ENCODE measurements around the gene PTTG2.

Gene PTTG2

GRCh38 chr4:38001927-38002326 lies 41.7 kb downstream of the PTTG2 start:
- H3K4me3 ChIP-seq (ENCODE audit: low read length) = no peak overlapping the region
- no peak overlapping the region for H3K9ac ChIP-seq (ENCODE audit: low read depth, low read length)
- peak overlapping the region; percentile 65 for H3K27ac ChIP-seq (ENCODE audit: low read depth, low read length)
- H3K36me3 ChIP-seq (ENCODE audit: insufficient read depth, low read length) = no peaks in the 10 kb centered on the region
- no peaks in the 10 kb centered on the region for H3K27me3 ChIP-seq (ENCODE audit: insufficient read depth, low read length)
- peaks cover 43% of the 10 kb centered on the region for H3K4me1 ChIP-seq (ENCODE audit: insufficient read depth, low read length)
- WGBS = 39% methylated on average over 3 of the region's 3 CpGs
- no peaks in the 10 kb centered on the region for H3K9me3 ChIP-seq (ENCODE audit: insufficient read depth, low read depth, low read length)

DNA sequence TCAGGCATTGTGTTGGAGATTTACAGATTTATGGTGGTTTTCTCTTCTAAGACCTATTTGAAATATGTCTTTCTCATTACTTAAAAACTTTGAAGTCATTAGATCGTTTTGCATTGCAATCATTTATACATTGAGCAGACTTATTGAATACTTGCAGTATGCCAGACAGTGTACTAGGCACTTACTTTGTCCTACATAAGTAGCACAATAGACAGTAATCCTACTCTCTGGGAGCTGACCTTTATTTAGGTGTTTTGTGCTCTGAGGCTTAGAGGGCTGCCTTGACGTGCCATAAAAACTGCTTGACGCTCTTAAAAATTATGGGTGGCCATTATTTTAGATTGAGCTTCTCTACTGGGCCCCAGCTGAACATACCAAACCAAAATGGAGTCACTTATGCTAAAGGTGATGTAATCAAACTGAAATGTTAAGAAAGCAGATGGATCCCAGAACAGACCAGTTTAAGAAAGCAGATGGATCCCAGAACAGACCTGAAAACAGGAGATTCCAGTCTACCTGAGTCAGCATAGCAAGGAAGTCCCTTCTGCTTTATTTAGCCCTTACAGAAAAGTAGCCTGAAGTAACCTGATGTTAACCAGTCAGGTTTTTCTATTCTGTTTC lies 42.4 kb downstream of the PTTG2 start:
- no peaks in the 10 kb centered on the region for H3K27me3 ChIP-seq (ENCODE audit: insufficient read depth, low read length)
- no peak overlapping the region for H3K4me3 ChIP-seq (ENCODE audit: low read length)
- H3K9ac ChIP-seq (ENCODE audit: low read depth, low read length) = 0 out of 2 replicates have a peak overlapping the region, but pooled peaks have one; percentile 6
- peak overlapping the region; percentile 61 for H3K27ac ChIP-seq (ENCODE audit: low read depth, low read length)
- 79% methylated on average over 3 of the region's 3 CpGs for WGBS
- H3K36me3 ChIP-seq (ENCODE audit: insufficient read depth, low read length) = no peaks in the 10 kb centered on the region
- no peaks in the 10 kb centered on the region for H3K9me3 ChIP-seq (ENCODE audit: insufficient read depth, low read depth, low read length)
- H3K4me1 ChIP-seq (ENCODE audit: insufficient read depth, low read length) = peaks cover 43% of the 10 kb centered on the region

- Histone ChIP-seq H3K4me1 (ENCODE audit: insufficient read depth, low read length) (peaks cover 44% of the 10 kb centered on the region), H3K27ac (ENCODE audit: low read depth, low read length) (peak overlapping the region; percentile 61), H3K9ac (ENCODE audit: low read depth, low read length) (0 out of 2 replicates have a peak overlapping the region, but pooled peaks have one; percentile 6), H3K36me3 (ENCODE audit: insufficient read depth, low read length) (no peaks in the 10 kb centered on the region), H3K4me3 (ENCODE audit: low read length) (no peak overlapping the region), H3K9me3 (ENCODE audit: insufficient read depth, low read depth, low read length) (no peaks in the 10 kb centered on the region), H3K27me3 (ENCODE audit: insufficient read depth, low read length) (no peaks in the 10 kb centered on the region)
- WGBS = 92% methylated on average over 2 of the region's 3 CpGs
Observed at GRCh38 chr4:38003102-38003501, 42.9 kb downstream of the PTTG2 start.

- H3K27me3 ChIP-seq (ENCODE audit: insufficient read depth, low read length) = no peaks in the 10 kb centered on the region
- H3K36me3 ChIP-seq (ENCODE audit: insufficient read depth, low read length) = no peaks in the 10 kb centered on the region
- peak overlapping the region; percentile 61; the same call in 1 of the 2 replicates for H3K27ac ChIP-seq (ENCODE audit: low read depth, low read length)
- H3K4me3 ChIP-seq (ENCODE audit: low read length) = no peak overlapping the region
- 94% methylated on average over 1 of the region's 1 CpG for WGBS
- peaks cover 49% of the 10 kb centered on the region for H3K4me1 ChIP-seq (ENCODE audit: insufficient read depth, low read length)
- H3K9ac ChIP-seq (ENCODE audit: low read depth, low read length) = no peak overlapping the region
- H3K9me3 ChIP-seq (ENCODE audit: insufficient read depth, low read depth, low read length) = no peaks in the 10 kb centered on the region
Observed at GRCh38 chr4:38003628-38004027, 43.4 kb downstream of the PTTG2 start.

- Histone ChIP-seq H3K27me3 (ENCODE audit: insufficient read depth, low read length) (no peaks in the 10 kb centered on the region), H3K9me3 (ENCODE audit: insufficient read depth, low read depth, low read length) (no peaks in the 10 kb centered on the region), H3K4me1 (ENCODE audit: insufficient read depth, low read length) (peaks cover 49% of the 10 kb centered on the region), H3K4me3 (ENCODE audit: low read length) (no peak overlapping the region), H3K36me3 (ENCODE audit: insufficient read depth, low read length) (no peaks in the 10 kb centered on the region), H3K27ac (ENCODE audit: low read depth, low read length) (no peak overlapping the region), H3K9ac (ENCODE audit: low read depth, low read length) (no peak overlapping the region)
- WGBS = 86% methylated on average over 3 of the region's 3 CpGs
Observed at GRCh38 chr4:38004062-38004461, 43.9 kb downstream of the PTTG2 start.

GRCh38 chr4:38004887-38005286 lies 44.7 kb downstream of the PTTG2 start:
- WGBS = 77% methylated on average over 4 of the region's 6 CpGs
- H3K27me3 ChIP-seq (ENCODE audit: insufficient read depth, low read length) = no peaks in the 10 kb centered on the region
- no peak overlapping the region for H3K9ac ChIP-seq (ENCODE audit: low read depth, low read length)

DNA sequence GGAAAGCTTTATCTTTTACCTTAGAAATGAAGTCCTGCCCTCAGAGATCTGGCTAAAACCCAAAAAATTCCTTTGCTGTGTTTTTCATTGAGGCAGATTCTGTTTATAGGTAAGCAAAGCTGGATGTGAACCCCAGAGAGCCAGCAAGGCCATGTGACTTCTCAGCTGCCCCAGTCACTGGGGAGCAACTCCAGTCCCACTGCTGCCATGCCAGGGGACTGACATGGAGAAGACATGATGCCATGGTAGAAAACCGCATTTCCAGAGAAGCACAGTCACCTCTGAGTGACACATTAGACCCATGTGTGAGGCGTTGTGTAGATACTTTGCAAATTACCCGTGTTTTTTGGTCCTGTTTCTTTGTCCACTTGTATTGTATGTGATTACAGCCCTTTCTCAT lies 45.4 kb downstream of the PTTG2 start:
- WGBS = 94% methylated on average over 3 of the region's 3 CpGs
- no peak overlapping the region for H3K27ac ChIP-seq (ENCODE audit: low read depth, low read length)
- no peaks in the 10 kb centered on the region for H3K36me3 ChIP-seq (ENCODE audit: insufficient read depth, low read length)
- H3K9me3 ChIP-seq (ENCODE audit: insufficient read depth, low read depth, low read length) = no peaks in the 10 kb centered on the region
- peaks cover 49% of the 10 kb centered on the region for H3K4me1 ChIP-seq (ENCODE audit: insufficient read depth, low read length)
- H3K4me3 ChIP-seq (ENCODE audit: low read length) = no peak overlapping the region
- no peak overlapping the region for H3K9ac ChIP-seq (ENCODE audit: low read depth, low read length)
- no peaks in the 10 kb centered on the region for H3K27me3 ChIP-seq (ENCODE audit: insufficient read depth, low read length)

More at GRCh38 chr4:38004887-38005286, 44.7 kb downstream of the PTTG2 start:
- H3K9me3 ChIP-seq (ENCODE audit: insufficient read depth, low read depth, low read length) = no peaks in the 10 kb centered on the region
- no peaks in the 10 kb centered on the region for H3K36me3 ChIP-seq (ENCODE audit: insufficient read depth, low read length)
- H3K4me1 ChIP-seq (ENCODE audit: insufficient read depth, low read length) = peaks cover 49% of the 10 kb centered on the region
- no peak overlapping the region for H3K4me3 ChIP-seq (ENCODE audit: low read length)
- H3K27ac ChIP-seq (ENCODE audit: low read depth, low read length) = no peak overlapping the region

GRCh38 chr4:38007645-38008044 lies 47.4 kb downstream of the PTTG2 start:
- Histone ChIP-seq H3K4me3 (ENCODE audit: low read length) (no peak overlapping the region), H3K9ac (ENCODE audit: low read depth, low read length) (no peak overlapping the region), H3K9me3 (ENCODE audit: insufficient read depth, low read depth, low read length) (no peaks in the 10 kb centered on the region), H3K4me1 (ENCODE audit: insufficient read depth, low read length) (peaks cover 33% of the 10 kb centered on the region), H3K36me3 (ENCODE audit: insufficient read depth, low read length) (no peaks in the 10 kb centered on the region), H3K27ac (ENCODE audit: low read depth, low read length) (no peak overlapping the region), H3K27me3 (ENCODE audit: insufficient read depth, low read length) (no peaks in the 10 kb centered on the region)
- 74% methylated on average over 5 of the region's 5 CpGs for WGBS

- Histone ChIP-seq H3K27ac (ENCODE audit: low read depth, low read length) (no peak overlapping the region), H3K9me3 (ENCODE audit: insufficient read depth, low read depth, low read length) (no peaks in the 10 kb centered on the region), H3K27me3 (ENCODE audit: insufficient read depth, low read length) (no peaks in the 10 kb centered on the region), H3K4me1 (ENCODE audit: insufficient read depth, low read length) (peaks cover 25% of the 10 kb centered on the region), H3K4me3 (ENCODE audit: low read length) (no peak overlapping the region), H3K36me3 (ENCODE audit: insufficient read depth, low read length) (no peaks in the 10 kb centered on the region), H3K9ac (ENCODE audit: low read depth, low read length) (no peak overlapping the region)
- 92% methylated on average over 3 of the region's 3 CpGs for WGBS
Observed at GRCh38 chr4:38008571-38009021, 48.4 kb downstream of the PTTG2 start.

- H3K36me3 ChIP-seq (ENCODE audit: insufficient read depth, low read length) = no peaks in the 10 kb centered on the region
- H3K27ac ChIP-seq (ENCODE audit: low read depth, low read length) = no peak overlapping the region
- no peaks in the 10 kb centered on the region for H3K9me3 ChIP-seq (ENCODE audit: insufficient read depth, low read depth, low read length)
- H3K9ac ChIP-seq (ENCODE audit: low read depth, low read length) = no peak overlapping the region
- H3K27me3 ChIP-seq (ENCODE audit: insufficient read depth, low read length) = no peaks in the 10 kb centered on the region
- H3K4me3 ChIP-seq (ENCODE audit: low read length) = no peak overlapping the region
- peaks cover 17% of the 10 kb centered on the region for H3K4me1 ChIP-seq (ENCODE audit: insufficient read depth, low read length)
Observed at GRCh38 chr4:38009421-38009820, 49.2 kb downstream of the PTTG2 start.

- Histone ChIP-seq H3K36me3 (ENCODE audit: insufficient read depth, low read length) (peaks cover 3% of the 10 kb centered on the region), H3K4me3 (ENCODE audit: low read length) (no peak overlapping the region), H3K27ac (ENCODE audit: low read depth, low read length) (no peak overlapping the region), H3K27me3 (ENCODE audit: insufficient read depth, low read length) (no peaks in the 10 kb centered on the region), H3K4me1 (ENCODE audit: insufficient read depth, low read length) (peaks cover 12% of the 10 kb centered on the region), H3K9me3 (ENCODE audit: insufficient read depth, low read depth, low read length) (no peaks in the 10 kb centered on the region), H3K9ac (ENCODE audit: low read depth, low read length) (no peak overlapping the region)
- 93% methylated on average over 3 of the region's 3 CpGs for WGBS
Observed at GRCh38 chr4:38009949-38010348, 49.8 kb downstream of the PTTG2 start.
